Upper lobe of left lung (tissue), 6 donors: ENCODE results near the gene MSH6. TPM values are rescaled to one million over a fixed set of nuclear protein-coding genes. Genes with fewer than 3 reads are reported as not detected.
A peak's percentile ranks its signal among the peaks of the same experiment; 100 is the strongest.

Experiments used
- ATAC-seq, 2 donors: fragments of 200-7000 bp; cut with Tn5 transposase; one replicate each; pipeline ENCODE4 v1.9.1; 2022; ENCODE audit warnings: mild to moderate bottlenecking in 2 of 2, moderate library complexity in 2 of 2; ENCODE audit not compliant: low FRiP score in 2 of 2
- DNase-seq, 2 donors: peaks; one replicate each; pipeline ENCODE4 v3.0.0-alpha.2; 2019 to 2020
- H3K27ac ChIP-seq, 4 donors: fragments of 200-600 bp; sonication (generic); one replicate each; pipeline ENCODE4 v1.5.1; 2016 to 2019
- H3K27me3 ChIP-seq, 4 donors: fragments of 200-600 bp; sonication (generic); one replicate each; pipeline ENCODE4 v1.5.1; 2017 to 2019
- H3K36me3 ChIP-seq, 4 donors: fragments of 200-600 bp; sonication (generic); one replicate each; pipeline ENCODE4 v1.5.1; 2016 to 2019
- H3K4me1 ChIP-seq, 4 donors: fragments of 200-600 bp; sonication (generic); one replicate each; pipeline ENCODE4 v1.5.1; 2018 to 2019
- H3K4me3 ChIP-seq, 4 donors: fragments of 200-600 bp; sonication (generic); one replicate each; pipeline ENCODE4 v1.5.1; 2017 to 2019; ENCODE audit warnings: mild to moderate bottlenecking in 2 of 4, moderate library complexity in 1 of 4
- H3K9me3 ChIP-seq, 4 donors: fragments of 200-600 bp; sonication (generic); one replicate each; pipeline ENCODE4 v1.5.1; 2018 to 2019
- EP300 ChIP-seq, 4 donors: sonication (generic); formaldehyde crosslinking; IDR thresholded peaks; one replicate each; pipeline ENCODE4 v1.5.1; 2017; ENCODE audit warnings: antibody characterized with exemption in 4 of 4, control low read depth in 2 of 4
- POLR2A ChIP-seq, 4 donors: fragments of 450-650 bp; IDR thresholded peaks; one replicate each; pipeline ENCODE4 v1.5.1; 2016 to 2017; ENCODE audit warnings: antibody characterized with exemption in 4 of 4, mild to moderate bottlenecking in 2 of 4
- POLR2AphosphoS5 ChIP-seq, 2 donors: sonication (generic); formaldehyde crosslinking; IDR thresholded peaks; one replicate each; pipeline ENCODE4 v1.5.1; 2017; ENCODE audit warnings: antibody characterized with exemption in 2 of 2
- WGBS, 2 donors: methylation state at CpG; one replicate each; pipeline ENCODE4 v1.1.5; 2017 to 2018; 5-methylcytosine and 5-hydroxymethylcytosine counted together
- total RNA-seq, 6 donors: library from RNA; depleted of rRNA in 4 of 6; stranded (reverse); fragments of >200 nt in 4 of 6; gene quantifications; one replicate each; pipeline versions ENCODE4 v1.1.0 to v1.2.1, GENCODE V29; 2016 to 2021
- TF ChIP-seq, protein P1 (sequence below), 6 experiments: fragments of 450-650 bp in 4 of 6; fragments of 200-600 bp in 2 of 6; sonication (generic) in 2 of 6; IDR thresholded peaks; one replicate each; pipeline ENCODE4 v1.5.1; 2016 to 2019; ENCODE audit warnings: antibody characterized with exemption in 6 of 6
- donor health status: DM: no; HTN: no; CAD: no; lungs with moderate emphysema.
- donor health status: DM: no; HTN: yes; CAD: no; lungs with severe emphysema.

Gene MSH6
- total RNA-seq, 6 donors from 2014 or later: 21.6 to 35.5 (median 30.3) TPM

DNA sequence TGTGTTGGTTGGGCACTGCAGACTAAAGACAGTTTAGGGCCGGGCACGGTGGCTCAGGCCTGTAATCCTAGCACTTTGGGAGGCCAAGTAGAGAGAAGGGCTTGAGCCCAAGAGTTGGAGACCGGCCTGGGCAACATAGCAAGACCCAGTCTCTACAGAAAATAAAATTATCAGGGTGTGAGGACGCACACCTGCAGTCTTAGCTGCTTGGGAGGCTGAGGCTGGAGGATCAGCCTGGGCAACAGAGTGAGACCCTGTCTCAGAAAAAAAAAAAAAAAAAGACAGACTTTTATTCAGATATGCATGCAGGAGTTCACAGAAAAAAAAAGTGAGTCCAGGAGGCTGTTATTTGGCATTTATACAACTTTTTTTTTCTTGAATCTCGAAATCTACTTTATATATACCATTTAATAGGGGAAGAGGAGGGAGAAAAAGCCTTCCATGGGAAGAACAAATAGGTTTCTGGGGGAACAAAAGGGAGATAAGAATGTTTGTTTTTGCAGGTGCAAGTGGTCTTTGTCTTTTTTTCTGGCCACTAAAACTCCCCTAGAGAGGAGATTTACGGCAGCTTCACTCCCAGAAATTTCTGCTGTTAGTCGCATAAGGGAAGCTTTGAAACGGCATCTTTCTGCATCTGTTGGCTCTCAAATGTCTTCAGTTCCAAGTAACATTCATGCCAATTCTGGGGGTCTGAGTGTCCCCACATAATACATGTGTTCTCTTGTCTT is 4.1 kb upstream of the MSH6 start:
- 89 to 91% methylated on average over 8 of the region's 8 CpGs for WGBS, 2 donors
- TF ChIP-seq EP300 (IDR thresholded peaks at IDR 0.05) (no peak), POLR2AphosphoS5 (IDR thresholded peaks at IDR 0.05) (no peak)
- Histone ChIP-seq H3K27me3 (no peaks in the 10 kb centered on the region), H3K27ac (no peak overlapping the region), H3K4me1 (peaks cover 0 to 10% (median 4%) of the 10 kb centered on the region in 4 donors), H3K4me3 (no peak overlapping the region), H3K36me3 (no peaks in the 10 kb centered on the region), H3K9me3 (no peaks in the 10 kb centered on the region)
- ATAC-seq: no peak
- no peak for DNase-seq

DNA sequence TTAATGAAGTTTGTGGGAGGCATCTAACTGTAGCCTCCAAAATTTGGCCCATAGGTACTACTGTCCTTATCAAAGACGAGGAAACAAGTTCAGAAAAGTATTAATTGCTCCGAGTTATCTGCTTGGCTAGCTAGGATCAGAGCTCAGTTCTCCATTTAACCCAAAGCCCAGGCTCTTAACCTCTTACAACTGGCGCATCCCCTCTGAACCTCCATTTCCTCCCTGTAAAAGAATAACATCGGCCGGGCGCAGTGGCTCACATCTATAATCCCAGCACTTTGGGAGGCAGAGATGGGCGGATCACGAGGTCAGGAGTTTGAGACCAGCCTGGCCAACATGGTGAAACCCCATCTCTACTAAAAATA is 3.5 kb upstream of the MSH6 start:
- ATAC-seq (no peak), DNase-seq (no peak)
- WGBS, 2 donors: 92 to 94% methylated on average over 8 of the region's 8 CpGs
- Histone ChIP-seq H3K36me3 (no peaks in the 10 kb centered on the region), H3K27me3 (no peaks in the 10 kb centered on the region), H3K9me3 (no peaks in the 10 kb centered on the region), H3K4me3 (no peak overlapping the region), H3K4me1 (peaks cover 4 to 14% (median 9%) of the 10 kb centered on the region in 4 donors), H3K27ac (no peak overlapping the region)
- TF ChIP-seq POLR2AphosphoS5 (IDR thresholded peaks at IDR 0.05) (no peak), POLR2A (IDR thresholded peaks at IDR 0.05) (no peak), EP300 (IDR thresholded peaks at IDR 0.05) (no peak)
- TF ChIP-seq, protein P1, sequence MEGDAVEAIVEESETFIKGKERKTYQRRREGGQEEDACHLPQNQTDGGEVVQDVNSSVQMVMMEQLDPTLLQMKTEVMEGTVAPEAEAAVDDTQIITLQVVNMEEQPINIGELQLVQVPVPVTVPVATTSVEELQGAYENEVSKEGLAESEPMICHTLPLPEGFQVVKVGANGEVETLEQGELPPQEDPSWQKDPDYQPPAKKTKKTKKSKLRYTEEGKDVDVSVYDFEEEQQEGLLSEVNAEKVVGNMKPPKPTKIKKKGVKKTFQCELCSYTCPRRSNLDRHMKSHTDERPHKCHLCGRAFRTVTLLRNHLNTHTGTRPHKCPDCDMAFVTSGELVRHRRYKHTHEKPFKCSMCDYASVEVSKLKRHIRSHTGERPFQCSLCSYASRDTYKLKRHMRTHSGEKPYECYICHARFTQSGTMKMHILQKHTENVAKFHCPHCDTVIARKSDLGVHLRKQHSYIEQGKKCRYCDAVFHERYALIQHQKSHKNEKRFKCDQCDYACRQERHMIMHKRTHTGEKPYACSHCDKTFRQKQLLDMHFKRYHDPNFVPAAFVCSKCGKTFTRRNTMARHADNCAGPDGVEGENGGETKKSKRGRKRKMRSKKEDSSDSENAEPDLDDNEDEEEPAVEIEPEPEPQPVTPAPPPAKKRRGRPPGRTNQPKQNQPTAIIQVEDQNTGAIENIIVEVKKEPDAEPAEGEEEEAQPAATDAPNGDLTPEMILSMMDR (IDR thresholded peaks at IDR 0.05): no peak

DNA sequence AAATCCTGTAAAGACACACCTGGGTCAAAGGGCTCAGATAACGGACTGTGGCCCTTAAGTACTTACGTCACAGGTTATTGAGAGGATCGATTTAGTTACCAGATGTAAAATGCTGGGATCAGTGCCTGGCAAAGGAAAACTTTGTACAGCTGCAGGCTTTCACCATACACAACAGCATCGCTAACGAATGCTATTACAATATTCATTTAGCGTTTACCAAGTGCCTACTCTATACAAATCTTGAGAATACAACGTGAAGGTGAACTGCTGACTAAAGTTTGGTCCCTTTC is 619 bp upstream of the MSH6 start:
- 6 to 15% methylated on average over 7 of the region's 7 CpGs for WGBS, 2 donors
- Histone ChIP-seq H3K4me3 (peak overlapping the region; percentile 54 to 97 (median 79)), H3K27me3 (no peaks in the 10 kb centered on the region), H3K9me3 (no peaks in the 10 kb centered on the region), H3K27ac (peak overlapping the region; percentile 89 to 94 (median 92)), H3K4me1 (peaks cover 11 to 34% (median 19%) of the 10 kb centered on the region in 4 donors), H3K36me3 (peaks cover 0 to 3% (median 0%) of the 10 kb centered on the region in 4 donors)
- TF ChIP-seq, protein P1 (IDR thresholded peaks at IDR 0.05): no peak
- TF ChIP-seq POLR2A (IDR thresholded peaks at IDR 0.05) (no peak), POLR2AphosphoS5 (IDR thresholded peaks at IDR 0.05) (no peak), EP300 (IDR thresholded peaks at IDR 0.05) (no peak)
- no peak for DNase-seq
- no peak for ATAC-seq

DNA sequence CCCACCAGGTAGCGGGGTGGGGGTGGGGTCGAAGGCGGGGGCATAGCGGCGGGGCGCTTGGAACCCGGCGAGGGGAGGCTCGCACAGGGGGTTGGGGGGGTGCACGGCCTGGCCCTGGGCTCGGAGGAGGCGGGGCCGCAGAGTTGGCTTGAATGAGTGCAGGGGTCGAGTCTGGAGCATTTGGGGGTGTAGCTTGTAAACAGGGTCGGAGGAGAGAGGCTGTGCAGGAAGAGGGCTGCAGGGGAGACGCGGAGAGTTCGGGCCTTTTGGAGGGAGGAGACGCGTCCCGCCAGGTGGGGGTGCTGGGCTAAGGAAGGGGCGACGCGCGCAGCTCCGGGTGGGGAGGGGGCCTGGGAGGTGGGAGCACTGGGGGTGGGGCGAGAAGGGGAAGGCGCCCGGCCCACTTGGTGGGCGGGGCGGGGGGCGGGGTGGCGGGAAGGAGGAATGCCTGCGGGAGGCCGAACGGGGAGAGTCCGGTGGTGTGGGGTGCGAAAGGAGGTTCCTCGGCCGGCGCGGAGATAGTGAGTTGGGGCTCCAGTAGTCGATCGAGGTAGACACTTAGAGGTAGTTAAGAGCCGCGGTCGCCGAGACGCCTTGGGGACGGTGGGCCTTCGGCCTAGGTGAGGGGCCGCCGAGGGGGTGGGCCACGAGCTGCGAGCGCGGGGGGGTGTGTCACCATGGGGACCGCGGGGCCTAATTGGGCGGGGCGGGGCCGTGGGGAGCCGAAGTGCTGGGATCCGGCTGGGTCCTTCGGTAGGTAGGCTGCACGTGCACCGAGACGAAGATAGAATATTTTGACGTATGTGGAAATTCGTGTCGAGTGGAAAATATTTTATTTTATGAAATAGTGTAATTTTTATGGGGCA is 774 bp downstream of the MSH6 start:
- WGBS, 2 donors: 2% methylated on average over 29 to 64 of the region's 71 CpGs
- Histone ChIP-seq H3K9me3 (no peaks in the 10 kb centered on the region), H3K27me3 (no peaks in the 10 kb centered on the region), H3K4me1 (peaks cover 11 to 34% (median 19%) of the 10 kb centered on the region in 4 donors), H3K4me3 (peak overlapping the region; percentile 70 to 97 (median 88)), H3K36me3 (peaks cover 0 to 3% (median 0%) of the 10 kb centered on the region in 4 donors), H3K27ac (peak overlapping the region; percentile 89 to 94 (median 92))
- ATAC-seq (peak; percentile 57 to 70), DNase-seq (peak; percentile 73 to 94)
- TF ChIP-seq POLR2AphosphoS5 (IDR thresholded peaks at IDR 0.05) (no peak), EP300 (IDR thresholded peaks at IDR 0.05) (no peak), POLR2A (IDR thresholded peaks at IDR 0.05) (no peak)
- TF ChIP-seq, protein P1 (IDR thresholded peaks at IDR 0.05): no peak

DNA sequence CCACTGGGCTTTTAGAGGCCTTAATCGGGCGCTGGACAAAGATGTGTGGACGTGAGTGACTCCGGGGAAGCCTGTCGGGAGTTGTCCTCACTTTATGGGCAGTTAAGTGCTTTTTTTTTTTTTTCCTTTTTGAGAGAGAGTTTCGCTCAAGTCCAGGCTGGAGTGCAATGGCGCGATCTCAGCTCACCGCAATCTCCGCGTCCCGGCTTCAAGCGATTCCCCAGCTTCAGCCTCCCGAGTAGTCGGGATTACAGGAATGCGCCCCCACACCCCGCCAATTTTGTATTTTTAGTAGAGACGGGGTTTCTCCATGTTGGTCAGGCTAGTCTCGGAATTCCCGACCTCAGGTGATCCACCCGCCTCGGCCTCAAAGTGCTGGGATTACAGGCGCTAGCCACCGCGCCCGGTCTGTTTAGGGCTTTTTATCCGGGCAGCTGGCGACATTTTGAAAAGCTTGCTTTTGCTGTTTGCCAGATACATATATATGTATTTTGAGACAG is 1.5 kb downstream of the MSH6 start:
- TF ChIP-seq, protein P1 (IDR thresholded peaks at IDR 0.05): no peak
- TF ChIP-seq EP300 (IDR thresholded peaks at IDR 0.05) (no peak), POLR2A (IDR thresholded peaks at IDR 0.05) (no peak)
- no peak for ATAC-seq
- peaks cover 0 to 3% (median 0%) of the 10 kb centered on the region in 4 donors for H3K36me3 ChIP-seq
- 47 to 55% methylated on average over 27 to 28 of the region's 28 CpGs for WGBS, 2 donors
- H3K27ac ChIP-seq: peak overlapping the region; percentile 89 to 94 (median 92)
- H3K4me3 ChIP-seq: peak overlapping the region in 3 of 4 donors; percentile 70 to 97 (median 88)
- peaks cover 11 to 34% (median 19%) of the 10 kb centered on the region in 4 donors for H3K4me1 ChIP-seq
- peak in 1 of 2 donors; percentile 36 for DNase-seq
- no peaks in the 10 kb centered on the region for H3K9me3 ChIP-seq
- H3K27me3 ChIP-seq: no peaks in the 10 kb centered on the region
